ENCODE data around the gene AAR2. TPM values are rescaled to one million over a fixed set of nuclear protein-coding genes. Genes with fewer than 3 reads are reported as not detected.

AAR2 gene
- total RNA-seq, 1 experiment from 2014 or later, result 26.1 TPM

DNA sequence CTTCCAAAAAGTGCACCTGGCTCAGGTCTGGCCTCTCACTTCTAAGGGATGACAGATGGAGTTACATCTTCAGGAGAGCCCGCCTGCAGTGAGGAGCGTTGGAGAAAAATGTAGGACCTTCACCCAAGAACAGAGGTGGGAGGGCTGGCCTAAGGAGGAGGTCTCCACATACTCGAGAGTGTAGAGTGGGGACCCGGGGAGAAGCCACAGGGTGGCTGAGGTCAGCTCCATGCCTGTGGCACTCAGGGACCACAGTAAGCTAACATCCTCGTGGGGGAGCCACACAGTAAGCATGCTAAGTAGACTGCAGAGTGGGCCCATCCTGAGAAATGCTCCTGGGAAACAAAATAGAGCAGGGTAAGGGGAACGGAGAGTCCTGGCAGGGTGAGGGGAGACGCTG, 24.0 kb downstream of the AAR2 start:
- ChIA-PET POLR2A (interaction anchor here (0.5 kb wide), 1 partner anchor 65 kb away, joined by 4 read pairs; no protein-coding TSS in a partner anchor), CTCF (interaction anchor here (0.7 kb wide), 1 partner anchor 1267 kb away, joined by 4 read pairs; the partner anchor contains the start of gene BLCAP)
- TF ChIP-seq, protein P1, sequence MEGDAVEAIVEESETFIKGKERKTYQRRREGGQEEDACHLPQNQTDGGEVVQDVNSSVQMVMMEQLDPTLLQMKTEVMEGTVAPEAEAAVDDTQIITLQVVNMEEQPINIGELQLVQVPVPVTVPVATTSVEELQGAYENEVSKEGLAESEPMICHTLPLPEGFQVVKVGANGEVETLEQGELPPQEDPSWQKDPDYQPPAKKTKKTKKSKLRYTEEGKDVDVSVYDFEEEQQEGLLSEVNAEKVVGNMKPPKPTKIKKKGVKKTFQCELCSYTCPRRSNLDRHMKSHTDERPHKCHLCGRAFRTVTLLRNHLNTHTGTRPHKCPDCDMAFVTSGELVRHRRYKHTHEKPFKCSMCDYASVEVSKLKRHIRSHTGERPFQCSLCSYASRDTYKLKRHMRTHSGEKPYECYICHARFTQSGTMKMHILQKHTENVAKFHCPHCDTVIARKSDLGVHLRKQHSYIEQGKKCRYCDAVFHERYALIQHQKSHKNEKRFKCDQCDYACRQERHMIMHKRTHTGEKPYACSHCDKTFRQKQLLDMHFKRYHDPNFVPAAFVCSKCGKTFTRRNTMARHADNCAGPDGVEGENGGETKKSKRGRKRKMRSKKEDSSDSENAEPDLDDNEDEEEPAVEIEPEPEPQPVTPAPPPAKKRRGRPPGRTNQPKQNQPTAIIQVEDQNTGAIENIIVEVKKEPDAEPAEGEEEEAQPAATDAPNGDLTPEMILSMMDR (IDR thresholded peaks at IDR 0.05), result no peak
- TF ChIP-seq TCF7L2 (IDR thresholded peaks at IDR 0.05; ENCODE audit: low read depth, low read length) (no peak), SIN3A (IDR thresholded peaks at IDR 0.05; ENCODE audit: borderline replicate concordance, insufficient read depth, low read depth, low read length) (no peak), POLR2AphosphoS5 (IDR thresholded peaks at IDR 0.05; ENCODE audit: low read depth, low read length) (no peak)
- TF ChIP-seq, protein P2, sequence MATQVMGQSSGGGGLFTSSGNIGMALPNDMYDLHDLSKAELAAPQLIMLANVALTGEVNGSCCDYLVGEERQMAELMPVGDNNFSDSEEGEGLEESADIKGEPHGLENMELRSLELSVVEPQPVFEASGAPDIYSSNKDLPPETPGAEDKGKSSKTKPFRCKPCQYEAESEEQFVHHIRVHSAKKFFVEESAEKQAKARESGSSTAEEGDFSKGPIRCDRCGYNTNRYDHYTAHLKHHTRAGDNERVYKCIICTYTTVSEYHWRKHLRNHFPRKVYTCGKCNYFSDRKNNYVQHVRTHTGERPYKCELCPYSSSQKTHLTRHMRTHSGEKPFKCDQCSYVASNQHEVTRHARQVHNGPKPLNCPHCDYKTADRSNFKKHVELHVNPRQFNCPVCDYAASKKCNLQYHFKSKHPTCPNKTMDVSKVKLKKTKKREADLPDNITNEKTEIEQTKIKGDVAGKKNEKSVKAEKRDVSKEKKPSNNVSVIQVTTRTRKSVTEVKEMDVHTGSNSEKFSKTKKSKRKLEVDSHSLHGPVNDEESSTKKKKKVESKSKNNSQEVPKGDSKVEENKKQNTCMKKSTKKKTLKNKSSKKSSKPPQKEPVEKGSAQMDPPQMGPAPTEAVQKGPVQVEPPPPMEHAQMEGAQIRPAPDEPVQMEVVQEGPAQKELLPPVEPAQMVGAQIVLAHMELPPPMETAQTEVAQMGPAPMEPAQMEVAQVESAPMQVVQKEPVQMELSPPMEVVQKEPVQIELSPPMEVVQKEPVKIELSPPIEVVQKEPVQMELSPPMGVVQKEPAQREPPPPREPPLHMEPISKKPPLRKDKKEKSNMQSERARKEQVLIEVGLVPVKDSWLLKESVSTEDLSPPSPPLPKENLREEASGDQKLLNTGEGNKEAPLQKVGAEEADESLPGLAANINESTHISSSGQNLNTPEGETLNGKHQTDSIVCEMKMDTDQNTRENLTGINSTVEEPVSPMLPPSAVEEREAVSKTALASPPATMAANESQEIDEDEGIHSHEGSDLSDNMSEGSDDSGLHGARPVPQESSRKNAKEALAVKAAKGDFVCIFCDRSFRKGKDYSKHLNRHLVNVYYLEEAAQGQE (IDR thresholded peaks at IDR 0.05; ENCODE audit: insufficient read depth in 1 of 2, low read depth in 2 of 2, low read length in 1 of 2), result no peak
- H3K4me1 ChIP-seq (ENCODE audit: control insufficient read depth, insufficient read depth, low read length), result no peaks in the 10 kb centered on the region
- H3K27ac ChIP-seq (ENCODE audit: low read length), result no peak overlapping the region
- BruUV-seq (replicated peaks), result no TSS peak
- ATAC-seq (0 out of 2 replicates have a peak, but pooled peaks have one; percentile 14), DNase-seq (ENCODE audit: low read depth, low spot score) (no peak)
- no peak overlapping the region for H3K4me3 ChIP-seq (ENCODE audit: low read depth in 2 of 2, low read length in 2 of 2)
- no peaks in the 10 kb centered on the region for H3K9me3 ChIP-seq (ENCODE audit: control insufficient read depth, insufficient read depth, low read depth, low read length)
- no peaks in the 10 kb centered on the region for H3K36me3 ChIP-seq (ENCODE audit: control insufficient read depth, insufficient read depth, low read length)
- in situ Hi-C loops (cut with HindIII; ENCODE audit: low pct_unique_long_range_greater_than_20kb, low sequenced_read_pairs) (no loop called here), intact Hi-C loops (cut with micrococcal nuclease; ENCODE audit: unreplicated experiment) (no loop called here)
- no peaks in the 10 kb centered on the region for H3K27me3 ChIP-seq (ENCODE audit: control insufficient read depth, insufficient read depth, low read length)

DNA sequence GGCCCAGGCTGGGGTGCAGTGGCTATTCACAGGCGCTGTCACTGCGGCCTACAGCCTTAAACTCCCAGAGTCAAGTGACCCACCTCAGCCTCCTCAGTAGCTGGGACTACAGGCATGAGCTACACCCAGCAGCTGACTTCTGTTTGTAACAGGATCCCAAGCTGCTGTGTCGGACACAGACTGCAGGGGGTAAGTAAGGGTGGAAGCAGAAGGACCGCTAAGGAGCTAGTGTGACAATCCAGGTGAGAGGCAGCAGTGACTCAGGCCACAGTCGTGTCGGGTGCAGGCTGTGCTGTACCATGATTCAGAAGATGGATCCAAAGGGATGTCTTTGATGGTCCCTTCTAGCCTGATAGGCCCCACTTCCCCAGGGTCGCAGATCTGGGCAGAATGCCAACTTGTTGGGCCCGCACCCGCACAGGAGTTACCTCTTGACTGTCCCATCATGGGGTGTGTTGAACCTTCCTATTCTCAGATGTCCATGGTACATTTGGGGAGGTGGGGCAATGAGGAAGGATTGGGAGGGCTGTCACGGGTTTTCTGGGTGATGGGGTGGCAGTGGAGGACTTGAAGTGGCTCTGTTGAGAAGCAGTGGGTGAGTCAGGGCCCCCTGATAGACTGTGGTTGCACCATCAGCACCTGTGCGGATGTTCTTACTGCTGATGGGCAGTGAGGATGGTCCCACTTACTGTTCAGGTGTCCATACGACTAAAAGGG, 25.3 kb downstream of the AAR2 start:
- Histone ChIP-seq H3K4me1 (ENCODE audit: control insufficient read depth, insufficient read depth, low read length) (no peaks in the 10 kb centered on the region), H3K9me3 (ENCODE audit: control insufficient read depth, insufficient read depth, low read depth, low read length) (no peaks in the 10 kb centered on the region), H3K36me3 (ENCODE audit: control insufficient read depth, insufficient read depth, low read length) (no peaks in the 10 kb centered on the region), H3K27me3 (ENCODE audit: control insufficient read depth, insufficient read depth, low read length) (no peaks in the 10 kb centered on the region), H3K27ac (ENCODE audit: low read length) (no peak overlapping the region), H3K4me3 (ENCODE audit: low read depth in 2 of 2, low read length in 2 of 2) (no peak overlapping the region)
- intact Hi-C loops (cut with micrococcal nuclease; ENCODE audit: unreplicated experiment) (no loop called here), in situ Hi-C loops (cut with HindIII; ENCODE audit: low pct_unique_long_range_greater_than_20kb, low sequenced_read_pairs) (no loop called here)
- no peak for ATAC-seq
- DNase-seq (ENCODE audit: low read depth, low spot score), result no peak
- CTCF ChIA-PET, result interaction anchor here (0.6 kb wide), 1 partner anchor 287 kb away, joined by 3 read pairs; no protein-coding TSS in a partner anchor
- TF ChIP-seq, protein P1 (IDR thresholded peaks at IDR 0.05), result no peak
- no peak for TF ChIP-seq POLR2AphosphoS5 (IDR thresholded peaks at IDR 0.05; ENCODE audit: low read depth, low read length)
- POLR2A ChIA-PET, result no interaction called here
- BruUV-seq (replicated peaks), result no TSS peak

All from Panc1 (cell line).